Measurements from ENCODE around the gene IL36RN.
"Not testable (repeated sequence)": the region's sequence is repeated elsewhere in the genome, so short reads cannot be mapped to it uniquely, and the experiment has no call there.

Gene IL36RN

GRCh38 chr2:113072584-113072983 lies 13.6 kb downstream of the IL36RN start:
- in situ Hi-C loops (cut with MboI; ENCODE audit: low sequenced_read_pairs), result no loop called here

GRCh38 chr2:113073325-113073834 lies 14.4 kb downstream of the IL36RN start:
- in situ Hi-C loops (cut with MboI; ENCODE audit: low sequenced_read_pairs), result no loop called here

- in situ Hi-C loops (cut with MboI; ENCODE audit: low sequenced_read_pairs), result no loop called here
Measured at GRCh38 chr2:113075030-113075429, 16.0 kb downstream of the IL36RN start.

GRCh38 chr2:113075600-113075999 lies 16.6 kb downstream of the IL36RN start:
- in situ Hi-C loops (cut with MboI; ENCODE audit: low sequenced_read_pairs), result no loop called here

GRCh38 chr2:113076954-113077669 lies 18.1 kb downstream of the IL36RN start:
- in situ Hi-C loops (cut with MboI; ENCODE audit: low sequenced_read_pairs), result no loop called here

- in situ Hi-C loops (cut with MboI; ENCODE audit: low sequenced_read_pairs), result no loop called here
Measured at GRCh38 chr2:113077921-113078320, 18.9 kb downstream of the IL36RN start.

- in situ Hi-C loops (cut with MboI; ENCODE audit: low sequenced_read_pairs), result no loop called here
Measured at GRCh38 chr2:113078350-113078839, 19.4 kb downstream of the IL36RN start.

- in situ Hi-C loops (cut with MboI; ENCODE audit: low sequenced_read_pairs), result no loop called here
Measured at GRCh38 chr2:113079131-113079530, 20.1 kb downstream of the IL36RN start.

GRCh38 chr2:113080134-113080533 lies 21.1 kb downstream of the IL36RN start:
- in situ Hi-C loops (cut with MboI; ENCODE audit: low sequenced_read_pairs), result no loop called here

- in situ Hi-C loops (cut with MboI; ENCODE audit: low sequenced_read_pairs), result no loop called here
Measured at GRCh38 chr2:113081488-113082210, 22.7 kb downstream of the IL36RN start.

GRCh38 chr2:113083296-113083695 lies 24.3 kb downstream of the IL36RN start:
- in situ Hi-C loops (cut with MboI; ENCODE audit: low sequenced_read_pairs), result no loop called here

- in situ Hi-C loops (cut with MboI; ENCODE audit: low sequenced_read_pairs), result no loop called here
Measured at GRCh38 chr2:113084249-113085000, 25.4 kb downstream of the IL36RN start.

GRCh38 chr2:113085542-113085941 lies 26.5 kb downstream of the IL36RN start:
- in situ Hi-C loops (cut with MboI; ENCODE audit: low sequenced_read_pairs), result no loop called here

- in situ Hi-C loops (cut with MboI; ENCODE audit: low sequenced_read_pairs), result no loop called here
Measured at GRCh38 chr2:113088213-113088992, 29.4 kb downstream of the IL36RN start.

- in situ Hi-C loops (cut with MboI; ENCODE audit: low sequenced_read_pairs), result no loop called here
Measured at GRCh38 chr2:113089916-113090315, 30.9 kb downstream of the IL36RN start.

- in situ Hi-C loops (cut with MboI; ENCODE audit: low sequenced_read_pairs), result no loop called here
Measured at GRCh38 chr2:113091231-113091896, 32.4 kb downstream of the IL36RN start.

GRCh38 chr2:113092864-113093612 lies 34.0 kb downstream of the IL36RN start:
- in situ Hi-C loops (cut with MboI; ENCODE audit: low sequenced_read_pairs), result no loop called here

GRCh38 chr2:113093613-113093977 lies 34.6 kb downstream of the IL36RN start:
- in situ Hi-C loops (cut with MboI; ENCODE audit: low sequenced_read_pairs), result no loop called here

GRCh38 chr2:113096306-113096705 lies 37.3 kb downstream of the IL36RN start:
- in situ Hi-C loops (cut with MboI; ENCODE audit: low sequenced_read_pairs), result not testable (repeated sequence)
